ENCODE data around the gene PFKM. TPM values are rescaled to one million over a fixed set of nuclear protein-coding genes. Genes with fewer than 3 reads are reported as not detected.

The PFKM gene
- total and polyA plus RNA-seq, 2 experiments from 2014 or later, result 28.8 to 41.1 TPM

DNA sequence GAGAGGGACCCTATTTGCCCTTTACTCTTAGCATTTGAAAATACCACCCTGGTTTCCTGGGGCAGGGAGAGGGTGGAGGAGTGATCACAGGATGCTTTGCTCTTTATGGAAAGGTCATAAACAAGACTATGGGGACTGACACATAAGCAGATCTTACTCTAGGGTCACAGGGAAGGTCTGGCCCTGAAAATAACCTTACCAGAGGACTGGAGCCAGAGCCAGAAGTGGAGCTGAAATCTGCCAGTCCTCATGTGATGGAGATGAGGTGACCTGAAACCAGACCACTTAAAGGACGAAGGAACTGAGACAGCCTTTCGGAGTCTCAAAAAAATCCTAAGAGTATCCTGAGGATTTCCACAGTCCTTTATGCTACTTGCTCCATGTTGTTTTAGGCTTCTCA lies 12.4 kb downstream of the PFKM start:
- H3K9ac ChIP-seq, result no peak overlapping the region
- no peaks in the 10 kb centered on the region for H3F3A ChIP-seq (ENCODE audit: insufficient read depth)
- no peak overlapping the region for H2AFZ ChIP-seq

DNA sequence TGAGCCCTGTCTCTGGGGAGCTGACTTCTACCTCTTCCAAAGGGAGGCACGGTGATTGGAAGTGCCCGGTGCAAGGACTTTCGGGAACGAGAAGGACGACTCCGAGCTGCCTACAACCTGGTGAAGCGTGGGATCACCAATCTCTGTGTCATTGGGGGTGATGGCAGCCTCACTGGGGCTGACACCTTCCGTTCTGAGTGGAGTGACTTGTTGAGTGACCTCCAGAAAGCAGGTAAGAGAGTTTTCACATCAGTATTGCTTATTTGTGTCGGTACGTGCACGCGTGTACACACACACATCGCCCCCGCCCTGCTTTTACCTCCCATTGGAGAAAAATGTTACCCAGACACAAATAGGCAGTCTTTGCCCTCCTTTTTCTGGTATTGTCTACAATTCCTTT lies 13.7 kb downstream of the PFKM start:
- Histone ChIP-seq H3K9me2 (ENCODE audit: insufficient read depth) (no peaks in the 10 kb centered on the region), H3K9me3 (ENCODE audit: low read depth) (no peaks in the 10 kb centered on the region), H3K79me2 (ENCODE audit: insufficient read depth) (no peaks in the 10 kb centered on the region), H3K4me1 (ENCODE audit: insufficient read depth) (no peaks in the 10 kb centered on the region), H4K20me1 (ENCODE audit: insufficient read depth) (no peaks in the 10 kb centered on the region), H3F3A (ENCODE audit: insufficient read depth) (no peaks in the 10 kb centered on the region), H3K27ac (no peak overlapping the region), H3K4me3 (no peak overlapping the region), H3K4me2 (ENCODE audit: unreplicated experiment) (no peak overlapping the region), H3K9ac (no peak overlapping the region), H2AFZ (no peak overlapping the region), H3K27me3 (replicated peaks; ENCODE audit: insufficient read depth) (no peaks in the 10 kb centered on the region), H3K36me3 (ENCODE audit: low read depth) (no peaks in the 10 kb centered on the region; the same call in 1 of the 2 replicates)
- in situ Hi-C loops (cut with MboI), result no loop called here
- WGBS, 2 experiments (ENCODE audit: low coverage in 1 of 2, low lambda C conversion rate in 2 of 2, missing lambda C conversion rate in 2 of 2), result 96% methylated on average over 14 of the region's 14 CpGs
- no peak for TF ChIP-seq EZH2 (IDR thresholded peaks at IDR 0.05; ENCODE audit: insufficient read depth, poor library complexity, severe bottlenecking)
- TF ChIP-seq EZH2phosphoT487 (IDR thresholded peaks at IDR 0.05; ENCODE audit: insufficient read depth, low read depth), result no peak
- no peak for DNase-seq

More for the DNA sequence above, 12.4 kb downstream of the PFKM start:
- no peak overlapping the region for H3K4me2 ChIP-seq (ENCODE audit: unreplicated experiment)
- no peaks in the 10 kb centered on the region for H4K20me1 ChIP-seq (ENCODE audit: insufficient read depth)
- in situ Hi-C loops (cut with MboI), result no loop called here
- no peak overlapping the region for H3K4me3 ChIP-seq
- H3K9me2 ChIP-seq (ENCODE audit: insufficient read depth), result no peaks in the 10 kb centered on the region
- no peak for DNase-seq
- H3K4me1 ChIP-seq (ENCODE audit: insufficient read depth), result no peaks in the 10 kb centered on the region
- 85 to 90% methylated on average over 2 of the region's 2 CpGs for WGBS, 2 experiments (ENCODE audit: low coverage in 1 of 2, low lambda C conversion rate in 2 of 2, missing lambda C conversion rate in 2 of 2)
- no peaks in the 10 kb centered on the region for H3K79me2 ChIP-seq (ENCODE audit: insufficient read depth)
- no peaks in the 10 kb centered on the region; the same call in 1 of the 2 replicates for H3K36me3 ChIP-seq (ENCODE audit: low read depth)
- no peaks in the 10 kb centered on the region for H3K27me3 ChIP-seq (replicated peaks; ENCODE audit: insufficient read depth)
- no peaks in the 10 kb centered on the region for H3K9me3 ChIP-seq (ENCODE audit: low read depth)
- TF ChIP-seq EZH2 (IDR thresholded peaks at IDR 0.05; ENCODE audit: insufficient read depth, poor library complexity, severe bottlenecking), result no peak
- TF ChIP-seq EZH2phosphoT487 (IDR thresholded peaks at IDR 0.05; ENCODE audit: insufficient read depth, low read depth), result no peak
- H3K27ac ChIP-seq, result no peak overlapping the region

DNA sequence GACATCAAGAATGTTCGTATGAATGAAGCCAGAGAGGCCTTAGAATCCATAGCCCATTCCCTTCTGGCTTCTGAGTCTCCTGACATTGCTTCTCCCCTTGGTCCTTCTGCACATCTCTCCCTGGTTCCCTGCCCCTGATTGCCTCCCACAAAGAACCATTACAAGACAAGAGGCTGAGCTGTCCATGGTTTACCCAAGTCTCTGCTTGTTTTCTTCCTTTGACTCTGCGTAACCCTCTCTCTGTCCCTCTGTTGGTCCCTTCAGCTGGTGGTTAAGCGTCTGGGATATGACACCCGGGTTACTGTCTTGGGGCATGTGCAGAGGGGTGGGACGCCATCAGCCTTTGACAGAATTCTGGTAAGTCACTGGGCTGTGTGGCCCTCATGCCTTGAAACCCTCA lies 15.9 kb downstream of the PFKM start:
- Histone ChIP-seq H3K27ac (no peak overlapping the region), H3K9ac (no peak overlapping the region), H3K9me3 (ENCODE audit: low read depth) (no peaks in the 10 kb centered on the region), H3K4me3 (no peak overlapping the region), H3F3A (ENCODE audit: insufficient read depth) (no peaks in the 10 kb centered on the region), H3K79me2 (ENCODE audit: insufficient read depth) (no peaks in the 10 kb centered on the region), H4K20me1 (ENCODE audit: insufficient read depth) (no peaks in the 10 kb centered on the region), H2AFZ (no peak overlapping the region), H3K9me2 (ENCODE audit: insufficient read depth) (no peaks in the 10 kb centered on the region), H3K4me1 (ENCODE audit: insufficient read depth) (no peaks in the 10 kb centered on the region), H3K4me2 (ENCODE audit: unreplicated experiment) (no peak overlapping the region), H3K36me3 (ENCODE audit: low read depth) (no peaks in the 10 kb centered on the region; the same call in 1 of the 2 replicates), H3K27me3 (replicated peaks; ENCODE audit: insufficient read depth) (no peaks in the 10 kb centered on the region)
- 91 to 93% methylated on average over 5 of the region's 5 CpGs for WGBS, 2 experiments (ENCODE audit: low coverage in 1 of 2, low lambda C conversion rate in 2 of 2, missing lambda C conversion rate in 2 of 2)
- TF ChIP-seq EZH2 (IDR thresholded peaks at IDR 0.05; ENCODE audit: insufficient read depth, poor library complexity, severe bottlenecking) (no peak), EZH2phosphoT487 (IDR thresholded peaks at IDR 0.05; ENCODE audit: insufficient read depth, low read depth) (no peak)
- DNase-seq, result no peak
- in situ Hi-C loops (cut with MboI), result no loop called here

DNA sequence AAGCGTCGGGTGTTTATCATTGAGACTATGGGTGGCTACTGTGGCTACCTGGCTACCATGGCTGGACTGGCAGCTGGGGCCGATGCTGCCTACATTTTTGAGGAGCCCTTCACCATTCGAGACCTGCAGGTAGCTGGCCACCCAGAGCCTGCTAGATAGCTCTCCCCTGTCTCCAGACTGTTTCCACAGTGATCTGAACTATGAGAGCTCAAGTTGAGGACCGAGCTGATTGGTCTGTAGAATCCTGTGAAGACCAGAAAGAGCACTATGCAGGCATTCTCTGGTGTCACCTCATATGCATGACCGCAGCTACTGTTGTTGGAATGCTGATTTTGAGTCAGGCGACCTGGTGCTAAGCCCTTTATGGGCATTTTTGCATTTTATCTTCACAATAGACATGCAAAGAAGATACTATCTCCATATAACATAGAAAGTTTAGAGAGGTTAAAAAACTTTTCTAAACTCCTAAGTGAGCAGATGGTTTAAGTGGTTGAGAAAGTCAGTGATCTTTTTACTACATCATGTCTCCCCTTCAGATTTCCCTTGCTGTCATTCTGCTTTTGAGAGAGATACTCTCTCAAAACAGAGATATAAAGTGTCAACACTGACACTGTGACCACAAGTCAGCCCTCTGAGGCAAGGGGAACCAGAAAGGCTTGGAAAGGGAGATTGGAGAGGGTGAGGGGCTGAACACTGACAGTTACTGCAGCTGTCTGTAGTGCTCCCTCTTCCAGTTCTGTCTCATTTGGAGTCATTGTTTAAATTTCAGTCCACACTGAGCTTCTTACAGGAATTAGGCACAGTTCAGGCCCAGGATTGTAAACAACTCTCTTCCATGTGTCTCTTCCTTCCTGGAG lies 23.9 kb downstream of the PFKM start:
- no peak overlapping the region for H3K4me2 ChIP-seq (ENCODE audit: unreplicated experiment)
- WGBS, 2 experiments (ENCODE audit: low coverage in 1 of 2, low lambda C conversion rate in 2 of 2, missing lambda C conversion rate in 2 of 2), result 71 to 77% methylated on average over 7 of the region's 7 CpGs
- H3K9ac ChIP-seq, result no peak overlapping the region
- no peak overlapping the region for H3K27ac ChIP-seq
- H3K36me3 ChIP-seq (ENCODE audit: low read depth), result peaks cover 15% of the 10 kb centered on the region; the same call in 1 of the 2 replicates
- no peaks in the 10 kb centered on the region for H3K27me3 ChIP-seq (replicated peaks; ENCODE audit: insufficient read depth)
- no peaks in the 10 kb centered on the region for H3K9me2 ChIP-seq (ENCODE audit: insufficient read depth)
- no peaks in the 10 kb centered on the region for H3F3A ChIP-seq (ENCODE audit: insufficient read depth)
- in situ Hi-C loops (cut with MboI), result no loop called here
- H3K4me3 ChIP-seq, result no peak overlapping the region
- no peak for TF ChIP-seq EZH2phosphoT487 (IDR thresholded peaks at IDR 0.05; ENCODE audit: insufficient read depth, low read depth)
- TF ChIP-seq EZH2 (IDR thresholded peaks at IDR 0.05; ENCODE audit: insufficient read depth, poor library complexity, severe bottlenecking), result no peak
- no peaks in the 10 kb centered on the region for H3K4me1 ChIP-seq (ENCODE audit: insufficient read depth)
- no peaks in the 10 kb centered on the region for H4K20me1 ChIP-seq (ENCODE audit: insufficient read depth)
- DNase-seq, result no peak
- H3K9me3 ChIP-seq (ENCODE audit: low read depth), result no peaks in the 10 kb centered on the region
- H2AFZ ChIP-seq, result no peak overlapping the region
- H3K79me2 ChIP-seq (ENCODE audit: insufficient read depth), result no peaks in the 10 kb centered on the region
